IMR-90 (cell line): ENCODE results near the gene MUC5AC.

Experiments
- CEBPB ChIP-seq: IDR thresholded peaks from 2 replicates; pipeline ENCODE4 v1.6.1; 2012; ENCODE audit warnings: low read depth, low read length, improper control_type of control experiment
- MAFK ChIP-seq: IDR thresholded peaks from 2 replicates; pipeline ENCODE4 v1.6.1; 2012; ENCODE audit warnings: low read depth, low read length, improper control_type of control experiment
- MXI1 ChIP-seq: IDR thresholded peaks from 2 replicates; pipeline ENCODE4 v1.6.1; 2012; ENCODE audit warnings: low read depth, mild to moderate bottlenecking, low read length, moderate library complexity, borderline replicate concordance
- RCOR1 ChIP-seq: IDR thresholded peaks from 2 replicates; pipeline ENCODE4 v1.6.1; 2012; ENCODE audit warnings: mild to moderate bottlenecking, low read length, improper control_type of control experiment; ENCODE audit not compliant: insufficient replicate concordance
- TF ChIP-seq, protein P1 (sequence below): conservative IDR thresholded peaks from 2 replicates; pipeline ENCODE4 v1.5.1; 2012; ENCODE audit warnings: mild to moderate bottlenecking, low read depth, low read length, improper control_type of control experiment
- TF ChIP-seq, protein P2 (sequence below): fragments of 150-350 bp; IDR thresholded peaks from 2 replicates; pipeline ENCODE4 v1.6.1; 2017; ENCODE audit warnings: mild to moderate bottlenecking, antibody characterized with exemption, low read length, low read depth

DNA sequence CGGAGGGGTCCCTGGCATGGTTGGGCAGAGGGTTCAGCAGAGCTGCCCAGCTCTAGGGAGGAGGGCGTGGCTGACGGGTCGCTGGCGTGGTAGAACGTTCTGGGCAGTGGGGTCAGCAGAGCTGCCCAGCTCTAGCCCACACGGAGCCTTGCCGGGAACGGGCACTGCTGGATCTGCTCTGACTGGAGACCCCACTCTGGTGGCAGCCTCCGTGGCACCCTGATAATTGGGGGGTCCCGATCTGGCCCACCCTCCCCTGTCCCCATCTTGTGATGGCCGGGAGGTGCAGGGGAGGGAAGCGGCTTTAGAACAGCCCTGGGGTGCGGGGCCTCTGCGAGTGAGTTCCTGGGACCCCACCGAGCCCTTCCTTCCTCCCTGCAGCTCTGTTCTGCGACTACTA lies 21.9 kb downstream of the MUC5AC start:
- TF ChIP-seq, protein P1, sequence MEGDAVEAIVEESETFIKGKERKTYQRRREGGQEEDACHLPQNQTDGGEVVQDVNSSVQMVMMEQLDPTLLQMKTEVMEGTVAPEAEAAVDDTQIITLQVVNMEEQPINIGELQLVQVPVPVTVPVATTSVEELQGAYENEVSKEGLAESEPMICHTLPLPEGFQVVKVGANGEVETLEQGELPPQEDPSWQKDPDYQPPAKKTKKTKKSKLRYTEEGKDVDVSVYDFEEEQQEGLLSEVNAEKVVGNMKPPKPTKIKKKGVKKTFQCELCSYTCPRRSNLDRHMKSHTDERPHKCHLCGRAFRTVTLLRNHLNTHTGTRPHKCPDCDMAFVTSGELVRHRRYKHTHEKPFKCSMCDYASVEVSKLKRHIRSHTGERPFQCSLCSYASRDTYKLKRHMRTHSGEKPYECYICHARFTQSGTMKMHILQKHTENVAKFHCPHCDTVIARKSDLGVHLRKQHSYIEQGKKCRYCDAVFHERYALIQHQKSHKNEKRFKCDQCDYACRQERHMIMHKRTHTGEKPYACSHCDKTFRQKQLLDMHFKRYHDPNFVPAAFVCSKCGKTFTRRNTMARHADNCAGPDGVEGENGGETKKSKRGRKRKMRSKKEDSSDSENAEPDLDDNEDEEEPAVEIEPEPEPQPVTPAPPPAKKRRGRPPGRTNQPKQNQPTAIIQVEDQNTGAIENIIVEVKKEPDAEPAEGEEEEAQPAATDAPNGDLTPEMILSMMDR: no peak
- TF ChIP-seq MAFK: no peak
- TF ChIP-seq, protein P2, sequence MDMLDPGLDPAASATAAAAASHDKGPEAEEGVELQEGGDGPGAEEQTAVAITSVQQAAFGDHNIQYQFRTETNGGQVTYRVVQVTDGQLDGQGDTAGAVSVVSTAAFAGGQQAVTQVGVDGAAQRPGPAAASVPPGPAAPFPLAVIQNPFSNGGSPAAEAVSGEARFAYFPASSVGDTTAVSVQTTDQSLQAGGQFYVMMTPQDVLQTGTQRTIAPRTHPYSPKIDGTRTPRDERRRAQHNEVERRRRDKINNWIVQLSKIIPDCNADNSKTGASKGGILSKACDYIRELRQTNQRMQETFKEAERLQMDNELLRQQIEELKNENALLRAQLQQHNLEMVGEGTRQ: no peak
- no peak for TF ChIP-seq CEBPB
- no peak for TF ChIP-seq MXI1
- no peak for TF ChIP-seq RCOR1
